ENCODE results near the gene MICAL2.

MICAL2 gene

DNA sequence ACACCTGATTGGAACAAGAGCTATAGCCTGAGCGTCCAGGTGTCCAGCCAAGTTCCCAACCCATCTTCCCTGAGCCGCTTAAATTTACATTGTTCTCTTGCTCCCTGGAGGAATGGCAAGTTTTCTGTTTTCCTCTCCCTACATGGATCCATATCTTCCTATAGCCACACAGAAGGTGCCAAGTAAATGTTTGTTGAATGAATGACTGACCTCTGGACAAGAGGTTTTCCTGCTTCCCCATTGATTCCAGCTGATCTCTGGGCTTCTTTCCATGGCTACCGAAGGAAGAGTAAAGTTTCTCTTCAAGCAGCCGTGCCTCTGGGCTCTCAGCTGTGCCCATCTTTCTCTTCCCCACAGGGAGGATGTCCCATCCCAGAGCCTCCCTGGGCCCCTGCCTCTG lies 107.5 kb downstream of the MICAL2 start:
- Mint-ChIP-seq H3K9me3 (no peaks in the 10 kb centered on the region), H3K27me3 (ENCODE audit: low read depth, poor library complexity) (peaks cover 24% of the 10 kb centered on the region), H3K36me3 (ENCODE audit: low read depth) (no peaks in the 10 kb centered on the region), H3K4me1 (peaks cover 69% of the 10 kb centered on the region), H3K4me3 (no peak overlapping the region), H3K27ac (no peak overlapping the region)
- no peak for DNase-seq
- TF ChIP-seq, protein P1, sequence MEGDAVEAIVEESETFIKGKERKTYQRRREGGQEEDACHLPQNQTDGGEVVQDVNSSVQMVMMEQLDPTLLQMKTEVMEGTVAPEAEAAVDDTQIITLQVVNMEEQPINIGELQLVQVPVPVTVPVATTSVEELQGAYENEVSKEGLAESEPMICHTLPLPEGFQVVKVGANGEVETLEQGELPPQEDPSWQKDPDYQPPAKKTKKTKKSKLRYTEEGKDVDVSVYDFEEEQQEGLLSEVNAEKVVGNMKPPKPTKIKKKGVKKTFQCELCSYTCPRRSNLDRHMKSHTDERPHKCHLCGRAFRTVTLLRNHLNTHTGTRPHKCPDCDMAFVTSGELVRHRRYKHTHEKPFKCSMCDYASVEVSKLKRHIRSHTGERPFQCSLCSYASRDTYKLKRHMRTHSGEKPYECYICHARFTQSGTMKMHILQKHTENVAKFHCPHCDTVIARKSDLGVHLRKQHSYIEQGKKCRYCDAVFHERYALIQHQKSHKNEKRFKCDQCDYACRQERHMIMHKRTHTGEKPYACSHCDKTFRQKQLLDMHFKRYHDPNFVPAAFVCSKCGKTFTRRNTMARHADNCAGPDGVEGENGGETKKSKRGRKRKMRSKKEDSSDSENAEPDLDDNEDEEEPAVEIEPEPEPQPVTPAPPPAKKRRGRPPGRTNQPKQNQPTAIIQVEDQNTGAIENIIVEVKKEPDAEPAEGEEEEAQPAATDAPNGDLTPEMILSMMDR (IDR thresholded peaks at IDR 0.05), result no peak

DNA sequence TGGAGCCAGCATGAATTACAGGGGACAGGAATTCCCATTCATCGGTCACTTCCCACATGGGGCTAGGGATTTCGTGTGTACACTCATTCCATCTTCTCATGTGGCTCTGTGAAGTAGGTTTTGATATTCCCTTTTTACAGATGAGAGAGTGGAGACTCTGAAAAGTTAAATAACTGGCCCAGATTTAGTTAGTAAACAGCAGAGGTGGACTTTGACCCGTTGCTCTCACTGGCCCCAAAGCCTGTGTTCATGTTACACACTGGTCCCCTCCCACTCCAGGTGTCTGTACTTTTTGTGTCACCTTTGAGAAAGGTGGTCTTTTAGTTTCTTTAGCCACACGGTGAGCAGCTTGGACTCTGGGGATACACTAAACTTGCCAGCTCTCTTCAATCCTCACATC lies 108.5 kb downstream of the MICAL2 start:
- Mint-ChIP-seq H3K4me1 (peaks cover 61% of the 10 kb centered on the region), H3K27ac (no peak overlapping the region), H3K4me3 (no peak overlapping the region), H3K36me3 (ENCODE audit: low read depth) (no peaks in the 10 kb centered on the region), H3K9me3 (no peaks in the 10 kb centered on the region), H3K27me3 (ENCODE audit: low read depth, poor library complexity) (peaks cover 24% of the 10 kb centered on the region)
- TF ChIP-seq, protein P1 (IDR thresholded peaks at IDR 0.05), result no peak
- no peak for DNase-seq

DNA sequence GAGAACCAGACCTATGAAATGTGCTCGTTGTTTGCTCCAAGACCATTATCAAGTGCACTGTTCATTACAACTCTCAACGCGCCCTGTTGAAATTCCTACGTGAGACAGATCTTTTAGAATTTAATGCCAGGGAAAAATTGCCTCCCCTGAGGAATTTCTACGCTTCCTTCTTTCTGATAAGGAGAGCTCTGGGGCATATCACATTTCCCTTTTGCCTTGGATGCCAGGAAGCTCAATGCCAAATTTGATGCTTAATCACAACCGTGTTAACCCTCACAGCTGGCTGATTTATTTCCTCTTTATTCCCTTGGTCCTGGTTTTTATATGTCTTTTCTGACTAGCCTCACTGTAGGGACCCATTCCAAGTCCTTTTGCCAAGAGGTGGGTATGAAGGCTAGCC lies 109.4 kb downstream of the MICAL2 start:
- peaks cover 57% of the 10 kb centered on the region for H3K4me1 Mint-ChIP-seq
- no peaks in the 10 kb centered on the region for H3K9me3 Mint-ChIP-seq
- TF ChIP-seq, protein P1 (IDR thresholded peaks at IDR 0.05), result no peak
- peaks cover 27% of the 10 kb centered on the region for H3K27me3 Mint-ChIP-seq (ENCODE audit: low read depth, poor library complexity)
- H3K36me3 Mint-ChIP-seq (ENCODE audit: low read depth), result no peaks in the 10 kb centered on the region
- H3K27ac Mint-ChIP-seq, result no peak overlapping the region
- H3K4me3 Mint-ChIP-seq, result no peak overlapping the region
- no peak for DNase-seq

DNA sequence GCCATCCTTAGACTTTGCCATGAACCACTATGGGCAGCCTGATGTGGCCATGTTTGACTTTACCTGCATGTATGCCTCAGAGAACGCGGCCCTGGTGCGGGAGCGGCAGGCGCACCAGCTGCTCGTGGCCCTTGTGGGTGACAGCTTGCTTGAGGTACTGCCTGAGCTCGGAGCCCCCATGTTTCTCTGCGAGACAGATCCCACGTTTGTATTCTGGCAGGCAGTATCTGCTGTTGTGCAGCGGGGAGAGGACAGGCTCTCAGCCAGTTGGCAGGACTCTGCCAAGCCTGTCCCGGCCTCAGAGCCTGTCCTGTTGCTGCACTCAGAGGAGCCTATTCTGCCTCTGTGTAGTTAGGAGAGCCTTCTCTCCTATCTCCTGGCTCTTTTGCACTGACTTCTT lies 109.9 kb downstream of the MICAL2 start:
- Mint-ChIP-seq H3K27me3 (ENCODE audit: low read depth, poor library complexity) (peaks cover 27% of the 10 kb centered on the region), H3K4me1 (peaks cover 52% of the 10 kb centered on the region)

DNA sequence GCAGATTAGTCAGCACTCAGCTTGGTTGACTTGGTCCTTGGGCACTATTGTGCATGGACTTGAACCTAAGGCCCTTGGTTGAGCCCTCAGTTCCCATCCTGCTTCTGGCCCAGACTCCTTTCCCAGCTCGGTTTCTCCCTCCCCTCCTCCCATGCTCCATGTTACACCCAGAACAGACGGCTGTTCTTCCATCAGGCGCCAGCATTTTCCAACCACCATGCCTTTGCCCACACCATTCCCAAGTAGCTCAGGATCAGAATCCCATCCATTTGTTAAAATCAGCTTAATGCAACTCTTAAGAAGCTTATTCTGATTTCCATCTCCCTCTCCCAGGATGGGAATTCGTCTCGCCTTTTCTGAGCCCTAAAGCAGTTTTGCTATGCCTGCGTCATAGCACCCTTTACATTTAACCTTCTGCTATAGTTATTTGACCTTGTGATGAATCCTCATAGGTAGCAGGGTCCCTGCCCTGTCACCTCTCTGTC lies 110.7 kb downstream of the MICAL2 start:
- no peak overlapping the region for H3K27ac Mint-ChIP-seq

More for the DNA sequence above, 109.9 kb downstream of the MICAL2 start:
- no peak for DNase-seq
- no peaks in the 10 kb centered on the region for H3K36me3 Mint-ChIP-seq (ENCODE audit: low read depth)
- no peak overlapping the region for H3K4me3 Mint-ChIP-seq
- H3K27ac Mint-ChIP-seq, result no peak overlapping the region
- TF ChIP-seq, protein P1 (IDR thresholded peaks at IDR 0.05), result no peak
- no peaks in the 10 kb centered on the region for H3K9me3 Mint-ChIP-seq

More for the DNA sequence above, 110.7 kb downstream of the MICAL2 start:
- TF ChIP-seq, protein P1 (IDR thresholded peaks at IDR 0.05), result no peak
- no peak overlapping the region for H3K4me3 Mint-ChIP-seq
- peaks cover 44% of the 10 kb centered on the region for H3K4me1 Mint-ChIP-seq
- no peaks in the 10 kb centered on the region for H3K9me3 Mint-ChIP-seq
- no peak for DNase-seq
- peaks cover 27% of the 10 kb centered on the region for H3K27me3 Mint-ChIP-seq (ENCODE audit: low read depth, poor library complexity)
- no peaks in the 10 kb centered on the region for H3K36me3 Mint-ChIP-seq (ENCODE audit: low read depth)

Data from nephron progenitor cell (in vitro differentiated cells).